Fibroblast of pulmonary artery (primary cell): ENCODE measurements around the gene PGD.

Experiments
- DNase-seq: peaks from one replicate; pipeline ENCODE4 v3.0.0-alpha.2; 2010; ENCODE audit warnings: low read depth
- H3K4me3 ChIP-seq: replicated peaks from 2 replicates; pipeline ENCODE4 v1.5.1; 2011; ENCODE audit warnings: low read depth, mild to moderate bottlenecking, control low read depth, low read length, moderate library complexity
- CTCF ChIP-seq: IDR thresholded peaks from 2 replicates; pipeline ENCODE4 v1.5.1; 2011; ENCODE audit warnings: mild to moderate bottlenecking, control low read depth, low read length, inconsistent platforms; ENCODE audit errors: missing control alignments

PGD gene

GRCh38 chr1:10438677-10439163 is 39.9 kb downstream of the PGD start:
- DNase-seq, result no peak
- no peak overlapping the region for H3K4me3 ChIP-seq
- TF ChIP-seq CTCF, result no peak

- TF ChIP-seq CTCF, result no peak
- no peak for DNase-seq
- H3K4me3 ChIP-seq, result no peak overlapping the region
Measured at GRCh38 chr1:10440305-10440704, 41.4 kb downstream of the PGD start.

- H3K4me3 ChIP-seq, result no peak overlapping the region
- TF ChIP-seq CTCF, result no peak
- DNase-seq, result no peak
Measured at GRCh38 chr1:10440794-10441193, 41.9 kb downstream of the PGD start.

GRCh38 chr1:10444248-10444647 is 45.4 kb downstream of the PGD start:
- no peak overlapping the region for H3K4me3 ChIP-seq
- no peak for DNase-seq
- TF ChIP-seq CTCF, result no peak

GRCh38 chr1:10444795-10445397 is 46.0 kb downstream of the PGD start:
- no peak for DNase-seq
- TF ChIP-seq CTCF, result no peak
- no peak overlapping the region for H3K4me3 ChIP-seq

- no peak overlapping the region for H3K4me3 ChIP-seq
- DNase-seq, result no peak
- no peak for TF ChIP-seq CTCF
Measured at GRCh38 chr1:10446790-10447422, 48.0 kb downstream of the PGD start.

GRCh38 chr1:10449751-10450150 is 50.9 kb downstream of the PGD start, which contains the start of gene CORT:
Gene CORT (plus strand): TSS chr1:10450031. CDS start chr1:10450224, 193 bp downstream.
- no peak within 1 kb of the TSS for H3K4me3 ChIP-seq
- no peak for DNase-seq
- no peak for TF ChIP-seq CTCF
